Vagina (tissue), 2 donors: ENCODE results near the gene ID3. TPM values are rescaled to one million over a fixed set of nuclear protein-coding genes. Genes with fewer than 3 reads are reported as not detected.

Experiments used
- DNase-seq, 2 donors: peaks; one replicate each; pipeline ENCODE4 v3.0.0-alpha.2; 2017; ENCODE audit errors: extremely low spot score in 2 of 2
- H3K27ac ChIP-seq: fragments of 200-600 bp; sonication (generic); one replicate; pipeline ENCODE4 v1.5.1; 2019
- H3K27me3 ChIP-seq: fragments of 200-600 bp; sonication (generic); one replicate; pipeline ENCODE4 v1.5.1; 2019
- H3K36me3 ChIP-seq, 2 donors: fragments of 200-600 bp; sonication (generic); one replicate each; pipeline ENCODE4 v1.5.1; 2017 to 2019
- H3K4me1 ChIP-seq: fragments of 200-600 bp; sonication (generic); one replicate; pipeline ENCODE4 v1.5.1; 2019
- H3K4me3 ChIP-seq, 2 donors: fragments of 200-600 bp; sonication (generic); 1 replicate in 1 of 2; 2 replicates in 1 of 2; pipeline ENCODE4 v1.5.1; 2016 to 2019
- H3K9me3 ChIP-seq: fragments of 200-600 bp; sonication (generic); one replicate; pipeline ENCODE4 v1.5.1; 2019
- POLR2A ChIP-seq, 2 donors: fragments of 450-650 bp; IDR thresholded peaks; one replicate each; pipeline ENCODE4 v1.6.1; 2017; ENCODE audit warnings: antibody characterized with exemption in 2 of 2, mild to moderate bottlenecking in 2 of 2, moderate library complexity in 2 of 2
- POLR2AphosphoS5 ChIP-seq, 2 donors: sonication (generic); formaldehyde crosslinking; IDR thresholded peaks; one replicate each; pipeline ENCODE4 v1.9.0; 2017; ENCODE audit warnings: antibody characterized with exemption in 2 of 2, mild to moderate bottlenecking in 2 of 2, low read depth in 1 of 2; ENCODE audit not compliant: insufficient read depth in 1 of 2
- intact Hi-C: fragments of 100-400 bp; cut with DNase I; formaldehyde crosslinking; loops from one replicate; pipeline ENCODE4 v1.15.1; 2023
- total RNA-seq: library from RNA; depleted of rRNA; stranded (reverse); fragments of >200 nt; gene quantifications from one replicate; pipeline ENCODE4 v1.2.3, GENCODE V29; 2016
- TF ChIP-seq, protein P1 (sequence below), 3 experiments: fragments of 450-650 bp in 2 of 3; fragments of 200-600 bp in 1 of 3; sonication (generic) in 1 of 3; IDR thresholded peaks; one replicate each; pipeline ENCODE4 v1.5.1; 2017 to 2019; ENCODE audit warnings: antibody characterized with exemption in 3 of 3, mild to moderate bottlenecking in 2 of 3, moderate library complexity in 2 of 3

ID3 gene
- total RNA-seq, 1 donor from 2014 or later, result 358 TPM

DNA sequence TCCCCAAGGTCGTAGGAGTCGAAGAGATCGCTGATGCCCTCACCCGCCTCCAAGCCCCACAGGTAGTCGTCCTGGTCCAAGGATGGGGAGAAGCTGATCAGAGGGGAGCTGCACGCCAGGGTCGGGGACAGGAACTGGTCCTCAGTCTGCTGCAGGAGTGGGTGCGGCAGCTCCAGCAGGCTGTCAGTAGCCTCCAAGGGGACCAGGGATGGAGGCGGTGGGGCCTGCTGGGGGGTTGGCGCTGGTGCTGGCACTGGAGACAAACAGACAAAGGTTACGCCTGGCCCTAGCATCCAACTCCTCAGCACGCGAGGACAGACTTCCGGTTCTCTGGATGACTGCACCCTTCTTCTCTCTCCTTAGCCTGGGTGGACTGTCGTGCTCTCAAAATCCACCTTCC is 49.4 kb downstream of the ID3 start:
- no peaks in the 10 kb centered on the region for H3K4me1 ChIP-seq
- no peak for DNase-seq
- no peak for TF ChIP-seq POLR2A (IDR thresholded peaks at IDR 0.05)
- TF ChIP-seq, protein P1, sequence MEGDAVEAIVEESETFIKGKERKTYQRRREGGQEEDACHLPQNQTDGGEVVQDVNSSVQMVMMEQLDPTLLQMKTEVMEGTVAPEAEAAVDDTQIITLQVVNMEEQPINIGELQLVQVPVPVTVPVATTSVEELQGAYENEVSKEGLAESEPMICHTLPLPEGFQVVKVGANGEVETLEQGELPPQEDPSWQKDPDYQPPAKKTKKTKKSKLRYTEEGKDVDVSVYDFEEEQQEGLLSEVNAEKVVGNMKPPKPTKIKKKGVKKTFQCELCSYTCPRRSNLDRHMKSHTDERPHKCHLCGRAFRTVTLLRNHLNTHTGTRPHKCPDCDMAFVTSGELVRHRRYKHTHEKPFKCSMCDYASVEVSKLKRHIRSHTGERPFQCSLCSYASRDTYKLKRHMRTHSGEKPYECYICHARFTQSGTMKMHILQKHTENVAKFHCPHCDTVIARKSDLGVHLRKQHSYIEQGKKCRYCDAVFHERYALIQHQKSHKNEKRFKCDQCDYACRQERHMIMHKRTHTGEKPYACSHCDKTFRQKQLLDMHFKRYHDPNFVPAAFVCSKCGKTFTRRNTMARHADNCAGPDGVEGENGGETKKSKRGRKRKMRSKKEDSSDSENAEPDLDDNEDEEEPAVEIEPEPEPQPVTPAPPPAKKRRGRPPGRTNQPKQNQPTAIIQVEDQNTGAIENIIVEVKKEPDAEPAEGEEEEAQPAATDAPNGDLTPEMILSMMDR (IDR thresholded peaks at IDR 0.05), result no peak
- no peak for TF ChIP-seq POLR2AphosphoS5 (IDR thresholded peaks at IDR 0.05; ENCODE audit: insufficient read depth in 1 of 2, low read depth in 1 of 2)
- H3K9me3 ChIP-seq, result no peaks in the 10 kb centered on the region
- intact Hi-C loops, result no loop called here
- H3K27ac ChIP-seq, result no peak overlapping the region
- H3K4me3 ChIP-seq, result no peak overlapping the region
- H3K27me3 ChIP-seq, result no peaks in the 10 kb centered on the region
- H3K36me3 ChIP-seq, result no peaks in the 10 kb centered on the region

Other genes starting within 250 kb of the ID3 start
- gene HNRNPR, start 215.2 kb downstream of the ID3 start, total RNA-seq, result 64.3 TPM
- gene ZNF436, start 189.7 kb downstream of the ID3 start, total RNA-seq, result 20.9 TPM
- gene TCEA3, start 134.8 kb downstream of the ID3 start, total RNA-seq, result 26.5 TPM
- 79.1 TPM for gene ASAP3, start 75.3 kb downstream of the ID3 start, total RNA-seq
- gene E2F2, start 28.3 kb downstream of the ID3 start, total RNA-seq, result 2.9 TPM
- gene RPL11, start 132.3 kb upstream of the ID3 start, total RNA-seq, result 948 TPM
- gene ELOA, start 184.0 kb upstream of the ID3 start, total RNA-seq, result 25.5 TPM
- 63.6 TPM for gene PITHD1, start 218.9 kb upstream of the ID3 start, total RNA-seq
- gene LYPLA2, start 231.6 kb upstream of the ID3 start, total RNA-seq, result 56.2 TPM
- 12.3 TPM for gene GALE, start 241.3 kb upstream of the ID3 start, total RNA-seq